Prostate gland (tissue), 2 donors: ENCODE measurements around the gene ADD1.

Experiments
- POLR2AphosphoS5 ChIP-seq: sonication (generic); formaldehyde crosslinking; IDR thresholded peaks from one replicate; pipeline ENCODE4 v1.6.1; 2017; ENCODE audit warnings: antibody characterized with exemption
- TF ChIP-seq, protein P1 (sequence below), 4 experiments: fragments of 200-600 bp in 2 of 4; fragments of 450-650 bp in 2 of 4; sonication (generic) in 2 of 4; IDR thresholded peaks; 1 replicate in 3 of 4; 2 replicates in 1 of 4; pipeline ENCODE4 v1.5.1; 2016 to 2019; ENCODE audit warnings: antibody characterized with exemption in 4 of 4, mild to moderate bottlenecking in 2 of 4, moderate library complexity in 2 of 4

DNA sequence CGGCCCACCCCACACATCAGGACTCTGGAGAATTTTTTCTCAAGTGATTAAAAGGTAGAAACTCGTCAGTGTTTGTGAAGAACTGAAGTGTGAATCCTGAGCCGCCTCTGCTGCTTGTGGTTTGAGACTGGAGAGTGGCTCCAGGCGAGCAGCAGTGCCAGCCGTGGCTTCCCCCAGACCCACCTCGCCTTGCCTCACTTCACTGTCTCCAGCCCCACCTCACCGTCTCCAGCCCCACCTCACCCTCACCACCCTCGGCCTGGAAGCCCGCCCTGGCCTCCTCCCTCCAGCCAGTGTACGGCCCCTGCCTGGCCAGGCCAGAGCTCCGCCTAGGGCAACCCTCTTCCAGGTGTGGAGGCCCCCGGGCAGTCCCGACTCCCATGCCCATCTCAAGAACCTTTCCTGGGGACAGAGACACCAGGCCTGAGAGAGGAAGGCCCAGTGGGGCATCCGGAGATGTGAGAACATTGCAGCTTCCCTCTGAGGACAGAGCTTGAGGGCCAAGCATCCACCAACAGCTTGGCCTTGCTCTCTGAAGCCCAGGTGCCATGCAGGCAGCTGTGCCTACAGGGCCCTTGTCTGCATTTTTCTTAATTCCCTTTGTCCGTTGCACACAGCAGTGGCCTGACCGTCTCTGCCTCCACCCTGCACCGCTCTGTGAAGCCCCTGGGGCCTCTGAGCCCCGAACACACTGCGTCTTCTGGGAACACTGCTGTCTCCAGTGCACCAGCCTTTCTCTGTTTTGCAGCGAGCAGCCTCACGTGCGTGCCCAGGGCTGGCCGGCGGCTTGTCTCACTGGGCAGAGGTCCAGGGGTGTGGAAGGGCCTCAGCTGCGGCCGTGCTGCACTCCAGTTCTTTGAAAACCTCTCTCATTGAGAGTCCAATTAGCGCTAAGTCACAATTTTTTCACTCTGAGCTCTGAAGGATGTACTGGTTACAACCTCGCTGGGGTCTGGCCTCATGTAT, 37.0 kb upstream of the ADD1 start:
- peak; percentile 50 for TF ChIP-seq POLR2AphosphoS5
- TF ChIP-seq, protein P1, sequence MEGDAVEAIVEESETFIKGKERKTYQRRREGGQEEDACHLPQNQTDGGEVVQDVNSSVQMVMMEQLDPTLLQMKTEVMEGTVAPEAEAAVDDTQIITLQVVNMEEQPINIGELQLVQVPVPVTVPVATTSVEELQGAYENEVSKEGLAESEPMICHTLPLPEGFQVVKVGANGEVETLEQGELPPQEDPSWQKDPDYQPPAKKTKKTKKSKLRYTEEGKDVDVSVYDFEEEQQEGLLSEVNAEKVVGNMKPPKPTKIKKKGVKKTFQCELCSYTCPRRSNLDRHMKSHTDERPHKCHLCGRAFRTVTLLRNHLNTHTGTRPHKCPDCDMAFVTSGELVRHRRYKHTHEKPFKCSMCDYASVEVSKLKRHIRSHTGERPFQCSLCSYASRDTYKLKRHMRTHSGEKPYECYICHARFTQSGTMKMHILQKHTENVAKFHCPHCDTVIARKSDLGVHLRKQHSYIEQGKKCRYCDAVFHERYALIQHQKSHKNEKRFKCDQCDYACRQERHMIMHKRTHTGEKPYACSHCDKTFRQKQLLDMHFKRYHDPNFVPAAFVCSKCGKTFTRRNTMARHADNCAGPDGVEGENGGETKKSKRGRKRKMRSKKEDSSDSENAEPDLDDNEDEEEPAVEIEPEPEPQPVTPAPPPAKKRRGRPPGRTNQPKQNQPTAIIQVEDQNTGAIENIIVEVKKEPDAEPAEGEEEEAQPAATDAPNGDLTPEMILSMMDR (IDR thresholded peaks at IDR 0.05), result no peak
